ENCODE data around the gene C6orf132.

The C6orf132 gene

GRCh38 chr6:42120895-42121865 is 21.2 kb downstream of the C6orf132 start:
- no peak for TF ChIP-seq CTCF (conservative IDR thresholded peaks at IDR 0.05)
- H3K27ac ChIP-seq = peak overlapping the region; percentile 43; the same call in 1 of the 2 replicates

GRCh38 chr6:42118162-42119001 is 24.0 kb downstream of the C6orf132 start:
- TF ChIP-seq CTCF (conservative IDR thresholded peaks at IDR 0.05) = no peak
- H3K27ac ChIP-seq = peak overlapping the region; percentile 43

GRCh38 chr6:42117843-42118161 is 24.6 kb downstream of the C6orf132 start:
- H3K27ac ChIP-seq = peak overlapping the region; percentile 43; the same call in 1 of the 2 replicates

GRCh38 chr6:42113936-42114636 is 28.3 kb downstream of the C6orf132 start:
- H3K27ac ChIP-seq = no peak overlapping the region
- TF ChIP-seq CTCF (conservative IDR thresholded peaks at IDR 0.05) = no peak

More at GRCh38 chr6:42117843-42118161, 24.6 kb downstream of the C6orf132 start:
- no peak for TF ChIP-seq CTCF (conservative IDR thresholded peaks at IDR 0.05)

GRCh38 chr6:42112351-42112750 is 30.1 kb downstream of the C6orf132 start:
- no peak overlapping the region for H3K27ac ChIP-seq
- no peak for TF ChIP-seq CTCF (conservative IDR thresholded peaks at IDR 0.05)

- TF ChIP-seq CTCF (conservative IDR thresholded peaks at IDR 0.05) = no peak
- no peak overlapping the region for H3K27ac ChIP-seq
Measured at GRCh38 chr6:42110683-42111082, 31.7 kb downstream of the C6orf132 start.
